GM08714 (cell line): Measurements from ENCODE around the gene REELD1.

ENCODE experiments used
- H3K4me3 ChIP-seq: fragments of 200-500 bp; sonication (Bioruptor generic); 2 replicates; pipeline ENCODE4 v1.5.1; 2014; ENCODE audit warnings: mild to moderate bottlenecking, low read length, inconsistent platforms
- ZNF274 ChIP-seq: IDR thresholded peaks from 2 replicates; pipeline ENCODE4 v1.6.1; 2012; ENCODE audit warnings: mild to moderate bottlenecking, low read depth, low read length

The REELD1 gene

GRCh38 chr4:146193628-146194027 lies 20.7 kb upstream of the REELD1 start:
- no peak overlapping the region for H3K4me3 ChIP-seq
- TF ChIP-seq ZNF274, result no peak

GRCh38 chr4:146194212-146194611 lies 20.1 kb upstream of the REELD1 start:
- no peak overlapping the region for H3K4me3 ChIP-seq
- no peak for TF ChIP-seq ZNF274

DNA sequence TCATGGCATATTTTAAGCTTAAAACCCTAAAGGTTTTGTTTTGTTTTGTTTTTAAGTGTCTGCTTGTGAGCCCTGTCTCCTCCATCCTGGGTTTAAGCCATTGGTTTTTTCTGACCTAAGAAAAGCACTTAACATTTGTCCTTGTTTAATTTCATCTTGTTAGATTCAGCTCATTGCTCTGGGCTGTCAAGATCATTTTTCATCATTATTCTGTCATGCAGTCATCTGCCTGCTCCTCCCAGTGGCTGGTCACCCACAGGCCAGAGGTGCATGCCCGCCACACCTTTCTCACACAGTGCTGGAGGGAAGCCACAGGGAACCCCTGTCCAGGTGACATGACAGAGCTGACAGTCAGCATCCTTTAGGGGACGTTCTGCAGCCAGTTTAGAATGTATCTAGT lies 11.7 kb upstream of the REELD1 start:
- H3K4me3 ChIP-seq, result no peak overlapping the region
- TF ChIP-seq ZNF274, result no peak

DNA sequence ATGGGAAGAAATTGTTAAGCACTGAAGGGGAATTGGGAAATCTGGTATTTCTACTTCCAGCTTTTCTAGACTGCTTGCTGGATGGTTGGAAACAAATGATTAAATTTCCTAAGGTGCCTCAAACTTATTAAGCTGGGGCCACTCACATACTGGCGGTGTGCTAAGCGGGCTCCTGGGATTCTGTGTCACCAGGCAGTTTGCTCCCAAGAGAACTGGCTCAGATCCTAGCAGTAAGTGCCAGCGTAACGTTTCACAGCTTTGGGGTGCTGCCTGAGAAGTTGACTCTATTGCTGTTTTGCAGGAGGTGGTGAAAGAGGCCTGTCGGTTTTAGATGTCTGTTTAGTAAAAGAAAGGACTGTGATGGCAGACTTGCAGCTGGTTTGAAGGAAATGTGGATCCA lies 6.9 kb upstream of the REELD1 start:
- TF ChIP-seq ZNF274, result no peak
- H3K4me3 ChIP-seq, result no peak overlapping the region

DNA sequence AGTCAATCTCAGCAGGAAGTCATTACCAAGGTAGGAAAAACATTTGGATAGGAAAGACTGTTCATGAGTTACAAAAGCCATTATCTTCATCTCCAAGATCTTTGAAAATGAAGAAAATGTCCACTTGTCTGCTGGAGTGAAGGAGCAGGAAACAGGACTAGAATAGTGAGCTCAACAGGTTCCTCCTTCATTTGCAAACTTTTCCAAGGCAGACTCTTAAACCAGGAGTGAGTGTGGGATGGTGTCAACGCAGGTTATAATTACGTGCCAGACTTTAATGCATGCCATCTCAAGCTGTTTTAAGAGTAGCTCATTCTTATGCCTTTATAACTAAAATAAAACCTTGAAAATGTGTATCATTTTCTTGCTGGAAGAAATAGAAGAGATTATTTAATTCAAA lies 3.4 kb upstream of the REELD1 start:
- no peak for TF ChIP-seq ZNF274
- H3K4me3 ChIP-seq, result no peak overlapping the region

DNA sequence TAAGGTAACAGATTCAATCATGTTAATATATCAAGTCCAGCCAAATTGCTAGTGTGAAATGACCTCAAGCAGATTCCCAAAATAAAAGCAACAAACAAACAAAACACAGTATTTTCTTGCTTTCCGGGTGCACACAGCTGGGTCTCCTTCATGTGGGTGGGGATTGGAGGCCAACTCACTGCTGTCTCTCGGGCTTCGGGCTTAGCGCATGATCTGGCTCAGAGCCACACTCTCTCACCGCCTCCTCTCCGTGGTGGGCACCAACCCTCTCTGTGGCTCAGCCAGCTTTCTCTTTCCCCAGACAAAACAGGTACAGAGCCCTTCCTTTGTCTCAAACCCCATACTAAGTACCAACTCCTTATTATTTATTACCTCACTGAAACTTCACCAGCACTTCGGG lies 2.9 kb upstream of the REELD1 start:
- no peak overlapping the region for H3K4me3 ChIP-seq
- TF ChIP-seq ZNF274, result no peak

- no peak overlapping the region for H3K4me3 ChIP-seq
- no peak for TF ChIP-seq ZNF274
Measured at GRCh38 chr4:146212781-146213180, 1.6 kb upstream of the REELD1 start.

GRCh38 chr4:146222313-146222712 lies 8.0 kb downstream of the REELD1 start:
- no peak overlapping the region for H3K4me3 ChIP-seq
- TF ChIP-seq ZNF274, result no peak

DNA sequence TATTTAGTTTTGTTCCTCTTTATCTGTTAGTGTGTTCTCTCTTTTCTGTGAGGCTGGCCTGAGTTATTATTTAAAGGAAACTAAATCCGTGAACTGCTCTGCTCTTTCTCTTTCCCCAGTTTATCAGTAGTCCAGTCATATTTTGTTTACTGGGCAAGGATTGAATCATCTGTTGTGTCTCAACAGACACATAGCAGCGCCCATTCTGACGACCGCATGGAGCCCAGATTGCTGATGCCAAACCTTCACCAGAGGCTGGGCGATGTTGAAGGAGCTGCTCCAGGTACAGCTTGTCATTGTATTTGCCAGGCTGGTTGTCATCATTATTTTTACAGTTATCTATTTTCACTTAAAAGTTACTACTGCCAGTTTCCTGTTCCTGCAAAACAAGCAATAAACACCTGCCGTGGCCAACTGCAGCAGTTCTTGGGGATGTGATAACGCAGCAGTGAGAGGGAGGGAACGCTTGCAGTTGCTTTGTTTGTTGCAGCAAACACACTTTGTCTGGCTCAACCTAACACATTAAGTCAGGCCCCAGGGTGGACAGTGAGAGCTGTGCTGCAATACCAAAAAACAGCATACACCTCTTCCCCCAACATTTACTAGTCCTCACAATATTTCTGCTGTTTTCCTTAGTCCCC lies 10.1 kb downstream of the REELD1 start:
- TF ChIP-seq ZNF274, result no peak
- H3K4me3 ChIP-seq, result no peak overlapping the region

DNA sequence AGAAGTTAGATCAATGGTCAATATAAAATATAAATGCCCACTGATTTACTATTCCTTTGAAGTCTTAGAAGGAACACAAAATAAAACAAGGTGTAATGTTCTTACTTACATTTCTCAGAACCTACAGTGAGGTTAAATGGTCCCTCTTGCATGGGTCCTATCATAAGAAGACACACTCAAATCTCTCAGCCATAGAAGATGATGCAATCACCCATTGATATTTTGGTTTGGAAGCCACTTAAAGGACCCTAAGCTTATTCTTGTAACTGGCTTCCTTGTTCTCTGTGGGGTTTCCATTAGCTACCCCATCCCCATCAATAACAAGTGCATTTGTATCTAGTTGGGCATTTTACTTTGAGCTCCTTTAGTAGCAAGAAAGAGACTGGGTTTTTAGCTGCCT lies 15.1 kb downstream of the REELD1 start:
- TF ChIP-seq ZNF274, result no peak
- no peak overlapping the region for H3K4me3 ChIP-seq

- TF ChIP-seq ZNF274, result no peak
- H3K4me3 ChIP-seq, result no peak overlapping the region
Measured at GRCh38 chr4:146232131-146232722, 17.9 kb downstream of the REELD1 start.

DNA sequence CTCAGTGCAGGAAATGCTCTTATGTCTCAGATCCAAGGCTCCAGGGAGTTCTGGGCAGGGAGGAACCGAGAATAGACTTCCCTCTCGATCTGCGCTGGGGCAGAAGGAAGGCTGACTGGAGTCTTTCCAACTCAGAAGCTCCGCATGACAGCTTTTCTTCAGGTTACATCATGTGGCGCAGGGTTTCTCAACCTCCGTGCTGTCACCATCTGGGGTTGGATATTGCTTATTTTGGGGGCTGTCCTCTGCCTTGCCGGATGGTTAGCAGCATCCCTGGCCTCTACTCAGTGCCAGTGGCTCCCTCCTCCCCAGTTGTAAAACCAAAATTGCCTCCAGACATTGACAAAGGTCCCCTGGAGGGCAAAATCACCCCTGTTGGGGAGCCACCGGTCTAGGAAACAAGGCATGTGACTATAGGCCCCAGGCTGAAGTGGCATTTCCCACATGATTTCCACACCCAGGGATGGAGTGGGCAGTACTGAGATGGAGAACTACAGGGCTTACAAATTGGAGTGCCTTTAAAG lies 21.4 kb downstream of the REELD1 start:
- no peak overlapping the region for H3K4me3 ChIP-seq
- TF ChIP-seq ZNF274, result no peak

GRCh38 chr4:146236216-146236615 lies 21.9 kb downstream of the REELD1 start:
- no peak overlapping the region for H3K4me3 ChIP-seq
- TF ChIP-seq ZNF274, result no peak

GRCh38 chr4:146237092-146237491 lies 22.8 kb downstream of the REELD1 start:
- H3K4me3 ChIP-seq, result no peak overlapping the region
- TF ChIP-seq ZNF274, result no peak

- no peak overlapping the region for H3K4me3 ChIP-seq
- no peak for TF ChIP-seq ZNF274
Measured at GRCh38 chr4:146238107-146238506, 23.8 kb downstream of the REELD1 start.
